GM19238 (cell line): ENCODE results near the gene STT3B.

Experiments used
- DNase-seq: peaks from one replicate; pipeline ENCODE4 v3.0.0; 2011; ENCODE audit warnings: low spot score; ENCODE audit not compliant: insufficient read length

The STT3B gene

GRCh38 chr3:31639828-31640227 lies 107.1 kb downstream of the STT3B start:
- no peak for DNase-seq

GRCh38 chr3:31645256-31645655 lies 112.5 kb downstream of the STT3B start:
- no peak for DNase-seq

- DNase-seq: no peak
Observed at GRCh38 chr3:31648286-31648968, 115.7 kb downstream of the STT3B start.

- DNase-seq: no peak
Observed at GRCh38 chr3:31652296-31652695, 119.6 kb downstream of the STT3B start.

- no peak for DNase-seq
Observed at GRCh38 chr3:31653464-31653863, 120.7 kb downstream of the STT3B start.

- DNase-seq: no peak
Observed at GRCh38 chr3:31654998-31655397, 122.3 kb downstream of the STT3B start.

- no peak for DNase-seq
Observed at GRCh38 chr3:31659246-31659645, 126.5 kb downstream of the STT3B start.

GRCh38 chr3:31661286-31661685 lies 128.6 kb downstream of the STT3B start:
- no peak for DNase-seq

GRCh38 chr3:31661993-31662670 lies 129.4 kb downstream of the STT3B start:
- DNase-seq: no peak

- DNase-seq: no peak
Observed at GRCh38 chr3:31664031-31664430, 131.3 kb downstream of the STT3B start.

- no peak for DNase-seq
Observed at GRCh38 chr3:31667582-31667981, 134.9 kb downstream of the STT3B start.

- no peak for DNase-seq
Observed at GRCh38 chr3:31668242-31668641, 135.5 kb downstream of the STT3B start.

GRCh38 chr3:31670136-31670535 lies 137.4 kb downstream of the STT3B start:
- DNase-seq: no peak

GRCh38 chr3:31670722-31671121 lies 138.0 kb downstream of the STT3B start:
- DNase-seq: no peak

- DNase-seq: no peak
Observed at GRCh38 chr3:31671451-31671850, 138.7 kb downstream of the STT3B start.

GRCh38 chr3:31671976-31672375 lies 139.3 kb downstream of the STT3B start:
- DNase-seq: no peak

GRCh38 chr3:31673950-31674349 lies 141.2 kb downstream of the STT3B start:
- DNase-seq: no peak

- DNase-seq: no peak
Observed at GRCh38 chr3:31676556-31676955, 143.8 kb downstream of the STT3B start.

- DNase-seq: no peak
Observed at GRCh38 chr3:31680072-31680870, 147.5 kb downstream of the STT3B start.
